Stimulated activated CD8-positive, alpha-beta memory T cell treated with anti-CD3 and anti-CD28 coated beads, Interleukin-15, amount 100 ng/mL, for 24 hours (primary cell): ENCODE data around the gene UBR4.

Experiments used
- DNase-seq: peaks from one replicate; pipeline ENCODE4 v3.0.0-alpha.2; 2020; ENCODE audit warnings: low read depth

UBR4 gene

DNA sequence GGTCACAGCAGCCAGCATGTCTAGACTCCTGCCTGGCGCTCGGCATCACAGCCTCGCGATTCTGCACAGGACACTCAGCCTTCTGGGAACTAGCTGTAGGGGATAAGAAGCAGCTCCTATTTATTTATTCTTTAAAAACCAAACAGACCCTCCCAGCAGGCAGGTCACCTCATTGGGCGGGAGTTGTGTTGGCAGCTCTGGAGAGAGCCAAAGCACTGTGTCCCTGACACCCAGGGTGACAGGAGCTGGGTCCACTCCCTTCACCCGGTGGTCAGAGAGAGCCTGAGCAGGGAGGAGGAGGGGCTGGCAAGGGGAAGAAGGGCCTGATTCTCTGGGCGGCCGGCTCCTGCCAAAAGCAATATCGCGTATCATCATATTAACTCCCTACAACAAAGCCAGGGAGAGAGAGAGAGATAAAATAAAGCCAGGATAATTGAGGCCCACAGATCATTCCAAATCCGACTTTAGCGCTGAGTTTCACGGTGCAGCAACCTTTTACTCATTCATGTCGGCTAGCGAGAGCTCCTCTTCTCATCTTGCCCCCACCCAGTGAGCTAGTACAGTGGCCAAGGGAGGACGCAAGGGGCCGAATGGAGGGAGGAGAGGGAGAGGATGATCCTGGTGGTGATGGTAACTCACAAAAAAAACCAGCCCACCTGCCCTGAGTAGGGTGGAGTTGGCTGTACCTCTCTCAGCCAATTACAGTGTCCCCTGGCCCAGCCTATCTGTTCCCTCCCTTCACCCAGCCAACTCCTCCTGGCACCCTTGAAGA lies 173.8 kb downstream of the UBR4 start:
- no peak for DNase-seq

DNA sequence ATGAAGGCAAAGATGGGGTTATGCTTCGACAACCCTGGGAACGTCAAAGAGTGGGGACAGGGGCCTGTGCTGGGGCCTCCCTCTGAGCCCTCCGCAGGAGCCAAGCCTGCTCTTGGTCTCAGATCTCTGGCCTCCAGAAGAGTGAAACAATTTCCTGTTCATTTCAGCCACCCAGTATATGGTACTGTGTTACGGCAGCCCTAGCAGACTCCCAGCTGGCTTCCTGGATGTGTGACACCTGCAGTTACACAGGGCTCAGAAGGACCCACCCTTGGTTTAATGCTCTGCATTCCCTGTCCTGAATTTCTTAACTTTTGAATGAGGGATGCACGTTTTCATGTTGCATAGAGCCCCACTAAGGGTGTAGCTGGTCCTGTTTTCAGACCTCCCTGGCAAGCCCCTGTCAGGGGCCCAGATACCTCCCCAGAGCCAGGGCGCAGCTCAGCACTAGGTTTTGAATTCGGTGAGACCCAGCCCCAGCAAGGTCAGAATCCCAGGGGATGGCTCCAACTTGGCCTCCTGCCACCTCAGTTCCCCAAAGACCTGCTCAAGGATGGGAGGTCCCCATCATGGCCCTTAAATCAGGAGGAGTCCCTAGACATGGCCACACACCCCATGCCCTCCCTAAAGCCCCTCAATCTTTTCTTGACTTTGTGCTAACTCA lies 174.6 kb downstream of the UBR4 start:
- no peak for DNase-seq

DNA sequence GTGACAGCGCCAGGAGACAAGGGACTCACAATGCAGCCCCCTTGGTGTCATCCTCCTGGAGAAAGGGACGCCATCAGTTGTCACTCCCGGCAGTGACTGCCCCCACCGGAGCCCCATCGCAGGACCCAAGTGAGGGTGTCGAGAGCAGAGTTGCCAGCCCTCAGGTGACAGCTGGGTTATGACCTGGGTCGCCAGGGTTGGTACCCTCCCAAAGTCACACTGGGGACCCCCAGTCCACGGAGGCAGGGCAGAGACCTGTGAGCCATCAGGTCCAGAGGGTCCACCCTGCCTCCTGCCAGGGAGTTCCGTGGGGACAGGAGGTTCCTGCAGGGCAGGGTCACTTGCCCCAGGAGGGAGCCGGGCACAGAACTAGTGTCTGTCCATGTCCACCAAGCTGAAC lies 175.3 kb downstream of the UBR4 start:
- no peak for DNase-seq

GRCh38 chr1:19033926-19034680 lies 176.0 kb downstream of the UBR4 start:
- DNase-seq: no peak

GRCh38 chr1:19033515-19033839 lies 176.6 kb downstream of the UBR4 start:
- DNase-seq: no peak

DNA sequence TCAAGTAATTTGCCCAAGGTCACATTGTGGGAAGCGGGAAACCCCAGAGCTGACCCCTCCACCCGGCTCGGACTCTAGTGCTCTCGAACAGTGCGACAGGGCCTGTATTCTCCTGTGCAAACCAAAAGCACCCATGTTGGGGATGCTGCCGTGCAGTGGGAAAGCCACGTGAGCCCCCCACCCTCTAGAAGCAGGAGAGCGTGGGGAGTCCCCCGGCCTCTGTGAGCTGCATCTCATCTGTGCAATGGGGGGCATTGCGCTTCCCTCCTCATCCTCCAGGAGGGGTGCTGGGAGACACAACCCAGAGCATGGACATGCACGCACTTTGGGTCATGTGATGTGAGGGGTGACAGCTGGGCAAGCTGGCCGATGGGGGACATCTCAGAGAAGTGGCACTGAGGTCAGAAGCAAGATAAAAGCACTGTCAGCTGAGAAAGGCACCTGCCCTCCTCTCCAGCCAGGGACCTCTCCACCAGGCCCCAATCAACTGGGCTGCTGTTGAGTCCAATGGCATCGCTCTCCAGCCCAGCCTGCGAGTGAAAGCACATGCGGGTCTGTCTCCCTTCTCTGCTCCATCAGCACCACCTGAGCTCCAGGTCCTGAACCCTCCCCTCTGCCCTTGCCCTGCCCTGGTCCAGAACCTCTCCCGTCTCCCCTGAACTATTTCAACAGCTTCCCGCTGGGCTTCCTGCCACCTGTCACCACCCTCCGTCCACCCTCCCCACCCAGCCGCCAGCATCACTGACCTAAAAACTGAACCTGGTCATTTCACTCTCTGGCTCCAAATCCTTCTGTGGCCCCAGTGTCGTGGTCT lies 177.2 kb downstream of the UBR4 start:
- DNase-seq: no peak

- DNase-seq: no peak
These were observed 177.7 kb downstream of the UBR4 start for GRCh38 chr1:19032413-19032695.

- DNase-seq: no peak
These were observed 180.6 kb downstream of the UBR4 start for GRCh38 chr1:19029191-19030085.

DNA sequence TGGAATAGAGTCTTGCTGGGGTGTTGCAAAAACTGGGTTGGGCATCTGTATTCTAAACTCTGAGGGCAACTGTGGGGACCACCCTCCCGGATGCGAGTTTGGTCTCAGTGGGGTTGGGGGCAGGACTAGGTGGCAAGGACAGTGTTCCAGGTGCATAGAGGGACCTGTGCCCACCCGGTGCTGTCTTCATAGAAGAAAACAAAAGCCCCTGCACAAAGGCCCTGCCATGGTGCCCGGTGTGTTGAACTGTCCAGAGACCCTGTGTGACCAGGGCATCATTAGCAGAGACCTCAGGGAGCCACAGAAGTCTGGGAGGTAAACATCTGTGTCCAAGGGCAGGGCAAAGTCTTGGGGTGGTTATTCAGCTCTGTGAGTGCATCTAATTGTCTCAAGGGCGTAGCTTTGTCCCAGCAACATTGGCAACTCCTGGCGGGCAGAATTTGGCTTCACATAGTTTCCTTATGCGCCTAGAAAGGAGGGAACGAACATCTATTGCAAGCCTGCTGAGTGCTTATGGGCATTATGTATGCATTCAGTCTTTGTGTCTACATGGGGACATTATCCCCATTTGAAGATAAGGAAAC lies 181.4 kb downstream of the UBR4 start:
- DNase-seq: no peak

DNA sequence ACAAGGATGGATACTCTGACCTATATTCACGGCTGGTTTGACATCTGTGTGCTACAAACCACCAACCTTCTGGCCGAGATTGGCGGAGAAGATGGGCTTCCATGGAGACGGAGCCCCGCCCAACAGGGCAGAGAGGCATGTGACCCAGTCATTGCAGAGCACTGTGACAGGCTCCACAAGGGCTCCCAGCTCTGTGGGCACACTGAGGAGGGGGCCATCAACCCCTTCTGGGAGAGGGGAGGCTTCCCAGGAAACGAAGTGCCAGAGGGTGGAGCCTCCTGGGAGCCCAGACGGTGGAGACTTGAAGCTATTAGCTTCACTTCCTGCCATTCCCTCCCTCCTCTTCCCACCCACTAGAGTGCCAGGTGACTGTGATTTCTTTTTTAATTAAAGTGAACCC lies 182.0 kb downstream of the UBR4 start:
- DNase-seq: no peak
